IMR-90 (cell line): ENCODE results near the gene PLD4.
"Not testable (repeated sequence)": the region's sequence is repeated elsewhere in the genome, so short reads cannot be mapped to it uniquely, and the experiment has no call there.

Experiments used
- BHLHE40 ChIP-seq: fragments of 150-350 bp; IDR thresholded peaks from 2 replicates; pipeline ENCODE4 v1.6.1; 2016; ENCODE audit warnings: mild to moderate bottlenecking, low read depth, low read length
- CEBPB ChIP-seq: IDR thresholded peaks from 2 replicates; pipeline ENCODE4 v1.6.1; 2012; ENCODE audit warnings: low read depth, low read length, improper control_type of control experiment
- MAZ ChIP-seq: IDR thresholded peaks from 2 replicates; pipeline ENCODE4 v1.6.1; 2012; ENCODE audit warnings: low read depth, mild to moderate bottlenecking, low read length, improper control_type of control experiment, moderate library complexity, borderline replicate concordance
- MXI1 ChIP-seq: IDR thresholded peaks from 2 replicates; pipeline ENCODE4 v1.6.1; 2012; ENCODE audit warnings: low read depth, mild to moderate bottlenecking, low read length, moderate library complexity, borderline replicate concordance
- POLR2A ChIP-seq: IDR thresholded peaks from 2 replicates; pipeline ENCODE4 v1.6.1; 2012; ENCODE audit warnings: mild to moderate bottlenecking, low read depth, low read length
- RAD21 ChIP-seq: IDR thresholded peaks from 2 replicates; pipeline ENCODE4 v1.6.1; 2012; ENCODE audit warnings: low read length, improper control_type of control experiment
- RFX5 ChIP-seq: IDR thresholded peaks from 2 replicates; pipeline ENCODE4 v1.8.0; 2012; ENCODE audit warnings: low read depth, mild to moderate bottlenecking, low read length, moderate library complexity
- SMC3 ChIP-seq: fragments of 150-350 bp; IDR thresholded peaks from 2 replicates; pipeline ENCODE4 v1.6.1; 2016; ENCODE audit warnings: low read depth, mild to moderate bottlenecking, antibody characterized with exemption, low read length, moderate library complexity
- TF ChIP-seq, protein P1 (sequence below): conservative IDR thresholded peaks from 2 replicates; pipeline ENCODE4 v1.5.1; 2012; ENCODE audit warnings: mild to moderate bottlenecking, low read depth, low read length, improper control_type of control experiment

DNA sequence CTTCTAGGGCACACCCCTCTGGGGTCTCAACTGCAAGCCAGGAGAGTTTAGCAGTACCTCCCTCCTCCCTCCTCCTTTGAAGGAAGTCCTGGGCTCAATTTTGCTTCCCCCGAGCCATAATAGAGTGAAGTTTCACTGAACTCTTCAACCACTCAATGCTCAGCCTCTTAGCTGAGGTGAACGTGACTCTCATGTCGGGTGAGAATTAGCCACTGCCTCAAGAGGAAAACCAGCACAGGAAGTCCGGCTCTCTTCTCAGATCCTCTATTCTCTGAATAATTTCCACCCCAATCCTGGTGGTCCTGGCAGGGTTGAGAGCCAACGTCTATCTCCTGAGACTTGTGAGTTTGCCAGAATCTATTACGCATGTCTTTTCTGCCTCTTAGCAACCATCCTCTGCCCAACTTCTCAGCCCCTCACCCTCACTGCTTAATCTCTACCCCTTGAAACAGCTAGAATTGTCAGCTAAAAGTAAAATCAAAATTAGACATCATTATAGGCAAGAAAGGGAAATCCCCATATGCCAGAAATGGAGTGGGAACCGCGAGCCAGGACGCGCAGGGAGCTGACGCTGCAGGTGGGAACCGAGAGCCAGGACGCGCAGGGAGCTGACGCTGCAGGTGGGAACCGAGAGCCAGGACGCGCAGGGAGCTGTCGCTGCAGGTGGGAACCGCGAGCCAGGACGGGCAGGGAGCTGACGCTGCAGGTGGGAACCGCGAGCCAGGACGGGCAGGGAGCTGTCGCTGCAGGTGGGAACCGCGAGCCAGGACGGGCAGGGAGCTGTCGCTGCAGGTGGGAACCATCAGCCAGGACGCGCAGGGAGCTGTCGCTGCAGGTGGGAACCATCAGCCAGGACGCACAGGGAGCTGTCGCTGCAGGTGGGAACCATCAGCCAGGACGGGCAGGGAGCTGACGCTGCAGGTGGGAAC, 19.8 kb upstream of the PLD4 start:
- not testable (repeated sequence) for TF ChIP-seq POLR2A, RAD21, CEBPB, RFX5, MAZ, SMC3, MXI1, BHLHE40
- TF ChIP-seq, protein P1, sequence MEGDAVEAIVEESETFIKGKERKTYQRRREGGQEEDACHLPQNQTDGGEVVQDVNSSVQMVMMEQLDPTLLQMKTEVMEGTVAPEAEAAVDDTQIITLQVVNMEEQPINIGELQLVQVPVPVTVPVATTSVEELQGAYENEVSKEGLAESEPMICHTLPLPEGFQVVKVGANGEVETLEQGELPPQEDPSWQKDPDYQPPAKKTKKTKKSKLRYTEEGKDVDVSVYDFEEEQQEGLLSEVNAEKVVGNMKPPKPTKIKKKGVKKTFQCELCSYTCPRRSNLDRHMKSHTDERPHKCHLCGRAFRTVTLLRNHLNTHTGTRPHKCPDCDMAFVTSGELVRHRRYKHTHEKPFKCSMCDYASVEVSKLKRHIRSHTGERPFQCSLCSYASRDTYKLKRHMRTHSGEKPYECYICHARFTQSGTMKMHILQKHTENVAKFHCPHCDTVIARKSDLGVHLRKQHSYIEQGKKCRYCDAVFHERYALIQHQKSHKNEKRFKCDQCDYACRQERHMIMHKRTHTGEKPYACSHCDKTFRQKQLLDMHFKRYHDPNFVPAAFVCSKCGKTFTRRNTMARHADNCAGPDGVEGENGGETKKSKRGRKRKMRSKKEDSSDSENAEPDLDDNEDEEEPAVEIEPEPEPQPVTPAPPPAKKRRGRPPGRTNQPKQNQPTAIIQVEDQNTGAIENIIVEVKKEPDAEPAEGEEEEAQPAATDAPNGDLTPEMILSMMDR = not testable (repeated sequence)
